Astrocyte (in vitro differentiated cells and primary cell): ENCODE measurements around the gene LRRC74A.

Experiments used
- CTCF ChIP-seq: IDR thresholded peaks from 2 replicates; pipeline ENCODE4 v1.5.1; 2011; ENCODE audit warnings: low read depth, mild to moderate bottlenecking, inconsistent platforms, low read length, moderate library complexity; ENCODE audit not compliant: insufficient read depth
- EZH2 ChIP-seq: IDR thresholded peaks from 2 replicates; pipeline ENCODE4 v1.6.1; 2012; ENCODE audit warnings: mild to moderate bottlenecking, low read length, inconsistent platforms; ENCODE audit not compliant: insufficient read depth

DNA sequence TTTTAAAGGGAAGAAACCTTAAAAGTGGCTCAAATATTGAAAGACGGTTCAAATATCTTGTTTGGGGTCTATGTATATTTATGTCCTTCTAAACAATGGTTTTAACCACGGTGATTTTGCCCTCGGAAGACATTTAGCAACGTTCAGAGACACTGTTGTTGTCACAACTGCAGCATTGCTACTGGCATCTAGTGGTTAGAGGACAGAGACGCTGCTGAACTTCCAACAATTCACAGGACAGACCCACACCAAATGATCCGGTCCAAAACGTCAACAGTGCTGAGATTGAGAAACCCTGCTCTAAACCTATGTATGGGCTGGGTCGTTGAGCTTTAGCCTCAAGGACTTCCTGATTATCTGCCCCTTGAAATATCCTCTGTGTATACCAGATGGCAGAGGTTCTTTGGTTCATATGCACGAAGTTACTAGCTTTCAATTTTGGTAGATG, 15.2 kb upstream of the LRRC74A start:
- peak; percentile 39 for TF ChIP-seq CTCF
- no peak for TF ChIP-seq EZH2
